HG03139 (cell line): ENCODE data around the gene FUZ.
"Not testable (repeated sequence)": the region's sequence is repeated elsewhere in the genome, so short reads cannot be mapped to it uniquely, and the experiment has no call there.

Source experiments
- ATAC-seq: cut with Tn5 transposase; IDR thresholded peaks from one replicate; pipeline ENCODE4 v1.9.1; 2021; ENCODE audit not compliant: unreplicated experiment

Gene FUZ

DNA sequence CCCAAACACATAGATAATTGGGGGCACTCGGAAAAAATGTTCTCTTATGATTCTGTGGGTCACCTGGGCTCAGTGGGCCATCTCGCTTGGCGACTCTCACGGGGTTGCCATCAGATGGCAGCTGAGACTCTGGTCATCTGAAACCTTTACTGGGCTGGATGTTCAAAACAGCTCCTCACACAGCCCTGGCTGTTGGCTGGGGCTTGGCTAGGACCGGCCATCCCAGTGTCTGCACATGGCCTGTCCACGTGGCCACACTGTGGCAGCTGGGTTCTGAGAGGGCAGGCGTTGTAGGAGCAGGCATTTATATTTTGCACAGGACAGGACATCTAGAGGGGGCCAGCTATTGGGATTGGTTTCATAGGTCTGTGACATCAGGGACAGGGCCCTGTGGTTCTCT, 20.5 kb upstream of the FUZ start:
- ATAC-seq = no peak

DNA sequence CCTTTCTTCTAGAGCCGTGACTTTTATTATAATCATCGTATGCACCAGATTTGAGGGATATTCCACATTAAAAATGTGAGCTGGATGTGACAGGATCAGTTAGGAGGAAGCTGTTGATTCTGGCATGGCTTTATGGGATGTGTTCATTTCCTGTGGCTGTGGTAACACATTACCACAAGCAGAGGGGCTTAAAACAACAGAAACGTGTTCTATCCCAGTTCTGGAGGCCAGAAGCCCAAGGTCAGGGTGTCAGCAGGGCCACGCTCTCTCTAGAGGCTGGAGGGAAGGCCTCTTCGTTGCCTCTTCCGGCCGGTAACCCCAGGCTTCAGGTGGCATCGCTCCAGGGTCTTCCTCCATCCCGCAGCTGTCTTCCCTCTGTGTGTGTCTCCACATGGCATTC, 19.5 kb upstream of the FUZ start:
- no peak for ATAC-seq

DNA sequence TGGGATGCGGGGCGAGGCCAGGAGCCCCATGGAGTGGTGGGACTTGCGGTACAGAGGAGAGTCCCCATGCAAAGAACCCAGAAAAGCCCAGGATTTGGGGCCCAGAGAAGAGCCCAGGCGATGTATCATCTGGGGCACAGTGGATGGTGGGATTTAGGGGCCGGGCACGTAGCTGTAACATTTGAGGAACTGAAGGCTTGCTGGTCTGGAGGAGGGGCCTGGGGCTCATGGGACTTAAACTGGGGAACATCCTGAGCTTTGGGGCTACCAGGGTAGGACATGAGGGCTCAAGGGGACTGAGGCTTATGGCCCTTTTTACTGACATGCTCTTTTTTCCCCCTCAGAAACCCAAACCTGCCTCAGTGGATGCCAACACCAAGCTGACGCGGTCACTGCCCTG, 18.5 kb upstream of the FUZ start:
- ATAC-seq = no peak

DNA sequence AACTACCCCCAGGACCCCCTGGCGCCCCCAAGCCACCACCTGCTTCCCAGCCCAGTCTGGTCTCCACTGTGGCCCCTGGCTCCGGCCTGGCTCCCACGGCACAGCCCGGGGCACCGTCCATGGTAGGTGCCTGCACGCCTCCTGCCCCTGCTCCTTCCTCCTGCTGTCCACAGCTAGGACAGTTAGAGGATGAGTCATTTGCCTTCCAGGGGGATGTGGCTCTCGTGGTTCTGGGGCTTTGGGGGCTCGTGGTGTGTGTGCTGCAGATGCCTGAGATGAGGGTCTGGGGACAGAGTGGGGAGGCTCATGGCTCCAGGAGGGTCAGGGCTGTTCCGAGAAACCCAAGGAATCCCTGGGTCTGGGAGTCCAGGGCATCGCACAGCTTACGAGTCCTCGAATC, 17.7 kb upstream of the FUZ start:
- no peak for ATAC-seq

DNA sequence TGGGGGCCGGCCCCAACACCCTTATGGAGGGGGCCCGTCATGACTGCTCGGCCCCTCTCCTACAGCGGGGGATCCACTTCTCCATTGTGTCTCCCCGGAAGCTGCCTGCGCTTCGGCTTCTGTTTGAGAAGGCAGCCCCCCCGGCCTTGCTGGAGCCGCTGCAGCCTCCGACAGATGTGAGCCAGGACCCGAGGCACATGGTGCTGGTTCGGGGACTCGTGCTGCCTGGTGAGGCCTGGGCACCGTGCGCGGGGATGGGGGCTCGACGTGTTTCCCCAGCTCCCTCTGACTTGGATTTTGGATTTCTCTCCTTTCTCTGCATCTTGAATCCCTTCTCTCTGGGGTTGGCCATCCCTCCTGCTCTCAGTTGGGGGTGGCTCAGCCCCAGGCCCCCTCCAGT, 16.6 kb upstream of the FUZ start:
- ATAC-seq = no peak

DNA sequence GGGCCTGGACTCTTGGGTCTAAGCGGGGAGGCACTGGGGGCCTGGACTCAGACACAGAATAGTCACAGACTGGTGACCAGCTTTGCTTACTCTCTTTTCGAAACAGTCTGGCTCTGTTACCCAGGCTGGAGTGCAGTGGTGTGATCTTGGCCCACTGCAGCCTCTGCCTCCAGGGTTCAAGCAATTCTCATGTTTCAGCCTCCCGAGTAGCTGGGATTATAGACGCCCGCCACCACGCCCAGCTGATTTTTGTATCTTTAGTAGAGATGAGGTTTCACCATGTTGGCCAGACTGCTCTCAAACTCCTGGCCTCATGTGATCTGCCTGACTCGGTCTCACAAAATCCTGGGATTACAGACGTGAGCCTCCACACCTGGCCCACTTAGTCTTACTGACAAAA, 16.1 kb upstream of the FUZ start:
- ATAC-seq = no peak

DNA sequence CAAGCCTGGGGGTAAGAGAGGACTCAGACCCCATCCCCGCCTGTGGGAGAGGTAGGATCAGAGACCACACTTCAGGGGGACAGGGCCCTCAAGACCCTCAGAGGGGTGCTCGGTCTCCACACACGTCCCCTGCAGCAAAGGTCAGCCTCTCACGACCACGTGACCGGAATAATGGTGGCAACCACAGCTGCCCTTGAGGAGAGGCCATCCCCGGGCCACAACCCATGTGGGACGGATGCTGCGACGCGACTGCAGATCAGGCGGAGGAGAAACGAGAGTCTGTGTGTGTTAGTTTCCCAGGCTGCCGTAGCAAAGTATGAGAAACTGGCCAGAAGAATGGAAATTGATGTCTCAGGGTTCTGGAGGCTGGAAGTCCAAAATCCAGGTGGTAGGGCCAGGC, 13.9 kb upstream of the FUZ start:
- no peak for ATAC-seq

DNA sequence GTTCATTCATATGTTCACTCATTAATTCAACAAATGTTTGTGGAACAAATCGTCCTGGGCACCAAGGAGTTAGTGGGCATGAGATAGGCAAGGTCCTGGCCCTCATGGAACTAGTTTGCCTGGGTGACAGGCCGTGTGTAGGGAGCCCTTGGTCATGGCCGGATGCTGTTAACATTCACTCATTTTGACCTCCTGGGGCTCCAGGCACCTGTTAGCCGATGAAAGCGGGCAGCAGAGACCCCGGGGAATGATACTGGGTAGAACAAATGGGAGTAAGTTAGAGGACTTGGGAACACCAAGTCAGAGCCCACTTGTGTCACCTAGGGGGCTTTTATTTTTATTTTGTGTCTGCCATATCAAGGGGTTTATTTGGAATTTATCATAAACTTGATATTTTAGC, 11.6 kb upstream of the FUZ start:
- no peak for ATAC-seq

DNA sequence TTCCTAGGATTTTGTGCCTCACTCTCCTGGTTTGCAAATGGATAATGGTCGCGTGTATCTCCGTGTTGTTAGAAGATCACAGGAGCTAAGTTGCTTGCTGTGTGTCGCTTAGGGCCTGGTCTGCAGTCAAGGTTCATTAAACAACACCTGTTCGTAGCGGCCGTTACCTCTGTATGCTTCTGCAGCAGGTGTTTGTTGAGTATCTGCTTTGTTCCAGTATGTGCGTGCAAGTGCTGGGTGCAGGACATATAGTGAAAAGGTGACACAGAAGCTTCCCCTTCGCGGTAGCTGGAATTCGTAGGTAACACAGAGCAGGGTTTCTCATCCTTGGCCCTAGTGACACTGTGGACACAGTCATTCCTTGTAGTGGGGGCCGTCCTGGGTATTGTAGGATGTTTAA, 10.4 kb upstream of the FUZ start:
- no peak for ATAC-seq

DNA sequence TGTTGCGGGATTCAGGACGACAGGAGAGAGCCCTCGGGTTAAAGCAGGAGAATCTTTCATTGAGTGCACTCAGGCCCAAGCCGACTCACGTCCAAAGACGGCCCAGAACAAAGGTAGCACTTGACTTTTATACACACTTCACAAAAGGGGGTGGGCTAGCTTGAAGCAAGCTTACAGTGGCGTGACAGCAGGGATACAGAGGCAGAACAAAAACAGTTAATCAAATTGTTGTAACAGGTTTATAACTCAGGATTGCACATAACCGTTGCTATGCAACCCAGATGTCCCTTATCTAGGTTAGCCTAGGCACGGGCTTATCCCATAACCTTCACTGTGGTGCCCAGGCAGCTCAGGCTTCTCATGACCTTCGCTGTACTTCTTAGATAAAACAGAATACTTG, 7.0 kb upstream of the FUZ start:
- ATAC-seq = no peak

DNA sequence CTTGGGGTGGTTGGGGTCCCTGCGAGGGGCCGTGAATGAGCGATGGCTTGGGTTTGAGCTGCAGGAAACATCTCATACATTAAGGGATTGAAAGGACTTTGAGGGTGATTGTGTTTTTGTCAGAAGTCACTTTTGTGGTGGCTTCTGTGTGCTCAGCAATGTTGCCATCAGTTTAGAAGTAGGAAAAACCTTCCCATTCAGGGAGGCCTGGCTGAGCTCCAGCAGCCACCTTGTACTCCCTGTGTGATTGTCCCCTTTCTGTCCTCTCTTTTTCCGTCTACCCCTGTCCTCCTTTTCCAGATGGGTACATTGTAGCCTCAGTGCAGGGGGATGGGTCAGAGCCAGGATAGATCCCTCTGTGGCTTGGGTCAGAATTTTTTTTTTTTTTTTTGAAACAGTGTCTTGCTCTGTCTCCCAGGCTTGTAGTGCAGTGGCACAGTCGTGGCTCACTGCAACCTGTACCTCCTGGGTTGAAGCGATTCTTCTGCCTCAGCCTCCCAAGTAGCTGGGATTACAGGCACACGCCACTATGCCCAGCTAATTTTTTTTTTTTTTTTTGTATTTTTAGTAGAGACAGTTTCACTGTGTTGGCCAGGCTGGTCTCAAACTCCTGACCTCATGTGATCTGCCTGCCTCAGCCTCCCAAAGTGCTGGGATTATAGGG, 6.5 kb upstream of the FUZ start:
- ATAC-seq = not testable (repeated sequence)

DNA sequence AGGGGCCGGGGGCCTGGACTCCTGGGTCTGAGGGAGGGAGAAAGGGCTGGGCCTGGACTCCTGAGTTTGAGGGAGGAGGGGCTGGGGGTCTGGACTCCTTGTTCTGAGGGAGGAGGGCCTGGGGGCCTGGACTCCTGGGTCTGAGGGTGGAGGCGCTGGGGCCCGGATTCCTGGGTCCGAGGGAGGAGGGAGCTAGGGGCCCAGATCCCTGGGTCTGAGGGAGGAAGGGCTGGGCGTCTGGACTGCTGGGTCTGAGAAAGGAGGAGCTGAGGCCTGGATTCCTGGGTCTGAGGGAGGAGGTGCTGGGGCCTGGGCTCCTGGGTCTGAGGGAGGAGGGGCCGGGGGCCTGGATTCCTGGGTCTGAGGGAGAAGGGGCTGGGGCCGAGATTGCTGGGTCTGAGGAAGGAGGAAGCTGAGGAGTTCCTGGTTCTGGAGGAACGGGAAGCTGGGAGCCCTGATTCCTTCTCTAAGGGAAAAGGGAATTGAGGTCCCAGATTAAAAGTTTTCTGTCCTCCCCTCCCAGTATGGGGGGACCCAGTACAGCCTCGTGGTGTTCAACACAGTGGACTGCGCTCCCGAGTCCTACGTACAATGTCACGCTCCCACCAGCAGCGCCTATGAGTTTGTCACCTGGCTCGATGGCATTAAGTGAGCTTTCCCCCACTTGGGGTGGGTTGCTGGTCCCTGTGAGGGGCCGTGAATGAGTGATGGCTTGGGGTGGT, 5.7 kb upstream of the FUZ start:
- ATAC-seq = no peak

DNA sequence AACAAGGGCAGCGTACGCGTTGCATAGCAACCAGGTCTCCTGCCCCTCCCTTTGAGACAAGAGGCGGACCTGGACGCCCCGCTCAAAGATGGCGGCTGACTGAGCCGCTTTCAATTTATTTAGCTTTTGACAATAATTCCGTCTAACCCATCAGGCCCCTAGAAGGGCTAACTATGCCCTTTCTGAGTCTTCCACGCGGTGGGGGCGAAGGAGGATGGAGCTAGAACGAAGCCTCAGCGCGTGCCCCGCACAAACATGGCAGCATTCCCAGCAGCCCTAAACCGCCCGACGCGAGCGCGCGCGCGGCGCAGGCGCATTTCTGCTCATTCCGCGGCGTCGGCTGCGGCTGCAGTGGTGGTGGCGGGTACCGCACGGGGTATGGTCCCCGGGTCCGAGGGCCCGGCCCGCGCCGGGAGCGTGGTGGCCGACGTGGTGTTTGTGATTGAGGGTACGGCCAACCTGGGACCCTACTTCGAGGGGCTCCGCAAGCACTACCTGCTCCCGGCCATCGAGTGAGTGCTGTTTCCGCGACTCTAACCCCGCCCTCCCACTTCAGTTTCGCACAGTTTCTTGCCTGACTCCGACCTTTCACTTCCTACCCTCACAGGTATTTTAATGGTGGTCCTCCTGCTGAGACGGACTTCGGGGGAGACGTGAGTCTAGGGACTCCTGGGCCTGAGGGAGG, 5.0 kb upstream of the FUZ start, which contains the start of gene MED25:
MED25 (plus strand) TSS at position 326 of the 685 bp plus-strand sequence; CDS start at position 379, 53 bp downstream.
- no peak for ATAC-seq

DNA sequence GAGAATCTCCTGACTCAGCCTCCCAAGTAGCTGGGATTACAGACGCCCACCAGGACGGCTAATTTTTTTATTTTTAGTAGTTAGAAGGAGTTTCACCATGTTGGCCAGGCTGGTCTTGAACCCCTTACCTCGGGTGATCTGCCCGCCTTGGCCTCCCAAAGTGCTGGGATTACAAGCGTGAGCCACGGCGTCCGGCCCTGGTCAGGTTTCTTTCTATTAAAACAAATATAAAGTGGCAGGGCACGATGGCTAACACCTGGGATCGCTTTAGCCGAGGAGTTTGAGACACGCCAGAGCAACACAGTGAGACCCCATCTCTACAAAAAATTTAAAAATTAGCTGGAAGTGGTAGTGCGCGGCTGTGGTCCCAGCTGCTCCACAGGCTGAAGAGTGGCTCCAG, 3.5 kb upstream of the FUZ start:
- ATAC-seq = no peak

DNA sequence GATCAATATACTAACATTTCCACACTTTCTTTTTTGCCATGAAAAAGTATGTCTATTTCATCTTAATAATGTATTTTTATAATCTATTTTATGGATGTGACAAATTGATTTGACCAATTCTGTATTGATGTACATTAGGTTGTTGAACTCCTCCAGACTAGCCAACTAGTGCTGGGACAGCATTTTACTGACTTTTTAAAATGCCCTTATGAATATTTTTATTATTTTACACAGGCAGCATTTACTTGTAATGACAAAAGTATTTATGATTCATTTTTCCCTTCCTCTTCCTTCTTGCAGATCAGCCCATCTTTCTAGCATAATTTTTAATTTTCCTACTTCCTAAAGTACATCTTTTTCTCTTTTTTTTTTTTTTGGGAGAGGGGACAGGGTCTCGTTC, 918 bp upstream of the FUZ start:
- no peak for ATAC-seq

DNA sequence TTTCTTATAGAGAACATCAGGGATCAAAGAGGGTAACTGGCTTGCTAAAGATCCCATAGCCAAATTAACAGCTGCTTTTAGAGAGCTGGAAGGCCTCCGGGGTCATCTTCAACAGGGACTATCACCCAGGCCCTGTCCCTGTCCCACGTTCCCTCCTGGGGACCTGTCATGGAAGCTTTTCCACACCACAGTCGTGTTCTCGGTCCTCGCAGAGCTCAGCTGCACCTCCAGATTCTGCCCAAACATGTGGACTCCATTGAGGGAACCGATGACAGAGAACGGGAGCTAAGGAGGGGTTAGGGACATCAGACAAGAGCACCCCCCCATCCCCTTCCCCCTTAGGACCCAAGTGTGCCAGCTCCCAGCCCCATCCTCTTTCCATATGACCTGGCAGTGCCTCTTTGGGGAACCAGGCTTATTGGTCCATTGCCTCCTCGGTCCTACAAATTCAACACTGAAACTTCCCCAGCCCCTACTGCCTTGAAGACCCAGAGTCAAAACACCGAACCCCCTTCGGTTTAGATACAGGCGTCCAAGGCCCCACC, 568 bp downstream of the FUZ start:
- no peak for ATAC-seq

DNA sequence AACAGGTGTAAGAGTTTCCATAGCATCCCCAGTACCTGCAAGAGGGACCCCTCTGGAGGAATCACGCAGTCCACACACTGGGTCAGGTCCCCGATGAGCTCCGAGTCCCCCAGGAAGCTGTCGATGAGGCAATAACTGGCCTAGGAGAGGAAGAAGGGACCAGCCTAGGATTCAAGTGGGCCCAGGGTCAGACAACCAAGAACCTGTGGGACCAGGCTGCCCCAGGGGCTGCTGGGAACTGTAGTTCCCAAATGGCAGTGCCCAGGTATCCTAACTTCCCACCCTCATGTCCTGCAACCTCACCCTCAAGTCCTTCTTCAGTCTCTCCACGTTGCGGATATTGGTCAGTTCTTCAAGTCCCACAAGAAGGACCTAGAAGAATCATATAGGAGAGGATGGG, 1.8 kb downstream of the FUZ start:
- ATAC-seq = no peak

DNA sequence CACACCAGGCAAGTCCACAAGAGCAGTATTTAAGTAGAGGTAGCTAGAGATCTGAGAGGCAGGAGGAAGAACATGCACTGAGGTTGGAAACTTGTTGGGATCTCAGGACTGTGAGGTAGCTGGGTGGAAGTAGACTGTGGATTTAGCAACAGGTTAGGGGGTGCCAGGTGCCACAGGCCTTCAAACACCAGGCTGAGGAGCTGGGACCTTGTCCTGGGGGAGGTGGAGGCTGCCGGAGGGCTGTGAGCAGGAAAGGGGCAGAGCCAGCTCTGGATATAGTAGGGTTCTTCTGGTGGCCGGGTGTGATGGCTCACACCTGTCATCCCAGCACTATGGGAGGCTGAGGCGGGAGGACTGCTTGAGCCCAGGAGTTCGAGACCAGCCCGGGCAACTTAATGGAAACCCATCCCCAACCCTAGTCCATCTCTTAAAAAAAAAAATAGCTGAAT, 3.1 kb downstream of the FUZ start:
- no peak for ATAC-seq

DNA sequence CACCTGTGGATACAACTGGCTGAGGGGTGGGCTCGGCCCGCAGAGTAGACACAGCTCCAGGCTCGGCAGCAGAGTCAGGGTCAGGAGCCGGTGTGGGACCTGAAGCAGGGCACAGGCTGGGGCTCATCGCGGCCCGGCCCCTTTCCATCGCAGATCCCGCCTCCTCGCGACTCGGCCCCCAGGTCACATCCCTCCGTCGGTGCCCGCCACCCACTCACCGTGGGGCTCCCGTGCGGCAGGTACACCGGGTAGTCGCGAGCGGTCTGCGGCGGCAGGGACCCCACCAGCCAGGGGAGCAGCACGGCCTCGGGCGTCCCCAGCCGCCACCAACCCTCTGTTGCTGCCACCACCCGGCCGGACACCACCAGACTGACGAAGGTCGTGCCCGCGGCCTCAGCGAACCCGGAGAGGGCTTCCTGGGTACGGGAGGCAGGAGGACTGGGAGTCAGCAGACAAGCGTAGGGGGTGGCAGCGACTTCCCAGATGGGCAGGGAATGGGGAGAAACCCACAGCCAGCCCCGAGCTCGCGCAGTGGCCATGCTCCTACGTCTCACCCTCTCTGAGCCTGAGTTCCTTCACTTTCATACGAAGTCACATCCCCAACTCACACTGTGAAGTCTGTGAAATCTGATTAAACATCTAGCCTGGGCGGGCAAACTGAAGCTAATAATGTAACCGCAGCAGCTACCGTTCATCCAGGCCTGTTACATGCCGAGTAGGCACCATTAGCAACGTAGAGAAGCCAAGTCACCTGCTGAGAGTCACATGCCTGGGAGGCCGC, 3.7 kb downstream of the FUZ start:
- no peak for ATAC-seq

DNA sequence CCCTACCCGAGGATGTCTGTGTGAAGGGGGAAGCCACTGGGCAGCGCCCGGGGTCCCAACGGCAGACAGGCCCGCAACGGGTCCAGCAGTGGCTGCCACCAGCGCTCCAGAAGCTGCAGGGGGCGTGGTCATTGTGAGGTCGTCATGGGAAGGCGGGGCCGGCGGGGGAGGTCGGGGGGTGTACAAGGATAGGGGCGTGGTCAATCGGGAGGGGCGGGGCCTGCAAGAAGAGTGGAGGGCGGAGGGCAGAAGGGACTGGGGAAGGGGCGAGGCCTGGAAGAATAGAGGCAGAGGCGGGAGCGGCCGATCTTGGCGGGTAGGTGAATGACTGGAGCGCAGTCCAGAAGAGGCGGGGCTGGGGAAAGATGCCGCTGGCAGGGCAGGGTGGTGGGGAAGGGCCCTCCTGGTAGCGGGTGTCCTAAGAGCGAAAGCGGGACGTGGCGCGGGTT, 4.4 kb downstream of the FUZ start:
- no peak for ATAC-seq
